22Rv1 (cell line): ENCODE data around the gene MACROH2A1.

ENCODE experiments used
- H3K27ac ChIP-seq: fragments of 450-650 bp; 2 replicates; pipeline ENCODE4 v1.5.1; 2017
- ZFX ChIP-seq: fragments of 450-650 bp; IDR thresholded peaks from 2 replicates; pipeline ENCODE4 v1.6.1; 2017; ENCODE audit warnings: antibody characterized with exemption, borderline replicate concordance
- TF ChIP-seq, protein P1 (sequence below): fragments of 450-650 bp; IDR thresholded peaks from 2 replicates; pipeline ENCODE4 v1.5.1; 2017; ENCODE audit warnings: mild to moderate bottlenecking

Gene MACROH2A1

DNA sequence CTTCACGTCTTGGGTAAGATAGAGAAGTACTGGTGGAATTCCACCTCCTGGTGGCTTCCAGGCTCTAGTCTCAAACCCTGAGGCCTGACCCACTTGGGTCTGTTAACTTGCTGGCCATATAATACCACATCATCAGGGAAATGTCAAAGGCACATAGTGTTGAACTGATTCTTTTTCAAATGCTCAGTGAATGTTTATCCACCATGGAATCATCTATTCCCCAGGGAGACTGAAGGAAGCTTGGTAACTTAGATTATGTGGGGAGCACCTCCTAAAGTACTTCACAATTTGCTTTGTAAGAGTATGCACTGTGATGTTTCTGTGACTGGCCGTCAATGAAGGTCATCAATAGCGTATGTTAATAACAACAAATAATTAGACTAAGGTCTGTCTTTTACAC, 16.1 kb downstream of the MACROH2A1 start:
- H3K27ac ChIP-seq, result no peak overlapping the region
- TF ChIP-seq, protein P1, sequence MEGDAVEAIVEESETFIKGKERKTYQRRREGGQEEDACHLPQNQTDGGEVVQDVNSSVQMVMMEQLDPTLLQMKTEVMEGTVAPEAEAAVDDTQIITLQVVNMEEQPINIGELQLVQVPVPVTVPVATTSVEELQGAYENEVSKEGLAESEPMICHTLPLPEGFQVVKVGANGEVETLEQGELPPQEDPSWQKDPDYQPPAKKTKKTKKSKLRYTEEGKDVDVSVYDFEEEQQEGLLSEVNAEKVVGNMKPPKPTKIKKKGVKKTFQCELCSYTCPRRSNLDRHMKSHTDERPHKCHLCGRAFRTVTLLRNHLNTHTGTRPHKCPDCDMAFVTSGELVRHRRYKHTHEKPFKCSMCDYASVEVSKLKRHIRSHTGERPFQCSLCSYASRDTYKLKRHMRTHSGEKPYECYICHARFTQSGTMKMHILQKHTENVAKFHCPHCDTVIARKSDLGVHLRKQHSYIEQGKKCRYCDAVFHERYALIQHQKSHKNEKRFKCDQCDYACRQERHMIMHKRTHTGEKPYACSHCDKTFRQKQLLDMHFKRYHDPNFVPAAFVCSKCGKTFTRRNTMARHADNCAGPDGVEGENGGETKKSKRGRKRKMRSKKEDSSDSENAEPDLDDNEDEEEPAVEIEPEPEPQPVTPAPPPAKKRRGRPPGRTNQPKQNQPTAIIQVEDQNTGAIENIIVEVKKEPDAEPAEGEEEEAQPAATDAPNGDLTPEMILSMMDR, result no peak
- TF ChIP-seq ZFX, result no peak

GRCh38 chr5:135382106-135382790, 16.8 kb downstream of the MACROH2A1 start:
- no peak overlapping the region for H3K27ac ChIP-seq
- no peak for TF ChIP-seq ZFX
- TF ChIP-seq, protein P1, result no peak

- TF ChIP-seq ZFX, result no peak
- H3K27ac ChIP-seq, result no peak overlapping the region
Observed at GRCh38 chr5:135379046-135379654, 19.9 kb downstream of the MACROH2A1 start.

DNA sequence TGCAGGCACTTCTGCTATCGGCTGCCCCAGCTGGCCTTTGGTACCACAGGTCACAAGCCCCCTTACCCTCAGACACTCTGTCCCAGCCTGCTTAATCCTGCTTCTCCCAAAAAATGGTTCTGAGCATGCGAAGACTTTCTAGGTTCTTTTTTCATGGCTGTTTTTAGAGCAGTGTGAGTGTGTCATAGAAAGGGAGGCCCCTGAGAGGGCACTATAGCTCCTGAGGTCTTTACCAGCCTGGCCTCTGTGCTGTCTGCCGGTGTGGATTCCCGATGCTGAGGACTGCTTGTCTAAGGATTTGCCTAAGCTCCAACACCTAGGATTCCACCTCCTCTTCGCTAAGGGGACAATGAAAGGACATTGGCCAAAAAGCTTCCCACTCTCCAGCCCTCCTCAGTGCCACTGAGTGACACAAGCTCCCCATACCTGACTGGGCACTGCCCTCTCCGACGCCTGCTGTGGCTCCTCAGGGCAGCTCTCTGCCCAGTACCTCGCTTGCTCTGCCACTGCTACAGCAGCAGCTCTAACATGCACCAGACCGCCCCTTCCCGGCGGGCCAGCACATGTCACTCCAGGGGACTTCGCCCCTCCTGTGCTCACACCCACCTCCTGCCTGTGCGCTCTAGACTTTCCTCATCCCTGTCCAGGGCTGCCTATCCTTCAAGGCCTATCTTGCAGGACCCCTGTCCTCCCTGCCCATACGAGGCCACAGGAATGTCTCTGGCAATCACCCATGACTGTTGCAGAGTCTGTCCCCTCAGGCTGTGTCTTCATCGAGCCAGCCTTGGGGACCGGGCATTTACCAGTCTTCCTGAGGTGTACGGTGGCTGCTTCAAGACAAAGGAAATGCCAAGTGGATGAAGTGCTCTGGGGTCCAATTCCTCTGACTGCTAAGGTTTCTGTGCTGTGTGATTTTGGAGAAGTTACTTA, 21.0 kb downstream of the MACROH2A1 start:
- no peak overlapping the region for H3K27ac ChIP-seq
- TF ChIP-seq ZFX, result no peak
- TF ChIP-seq, protein P1, result no peak

- TF ChIP-seq, protein P1, result no peak
- no peak for TF ChIP-seq ZFX
- H3K27ac ChIP-seq, result no peak overlapping the region
Observed at GRCh38 chr5:135376961-135377624, 21.9 kb downstream of the MACROH2A1 start.

GRCh38 chr5:135375040-135375793, 23.8 kb downstream of the MACROH2A1 start:
- no peak overlapping the region for H3K27ac ChIP-seq
- no peak for TF ChIP-seq ZFX
- TF ChIP-seq, protein P1, result no peak
